ENCODE results near the gene SRP9.

Gene SRP9

DNA sequence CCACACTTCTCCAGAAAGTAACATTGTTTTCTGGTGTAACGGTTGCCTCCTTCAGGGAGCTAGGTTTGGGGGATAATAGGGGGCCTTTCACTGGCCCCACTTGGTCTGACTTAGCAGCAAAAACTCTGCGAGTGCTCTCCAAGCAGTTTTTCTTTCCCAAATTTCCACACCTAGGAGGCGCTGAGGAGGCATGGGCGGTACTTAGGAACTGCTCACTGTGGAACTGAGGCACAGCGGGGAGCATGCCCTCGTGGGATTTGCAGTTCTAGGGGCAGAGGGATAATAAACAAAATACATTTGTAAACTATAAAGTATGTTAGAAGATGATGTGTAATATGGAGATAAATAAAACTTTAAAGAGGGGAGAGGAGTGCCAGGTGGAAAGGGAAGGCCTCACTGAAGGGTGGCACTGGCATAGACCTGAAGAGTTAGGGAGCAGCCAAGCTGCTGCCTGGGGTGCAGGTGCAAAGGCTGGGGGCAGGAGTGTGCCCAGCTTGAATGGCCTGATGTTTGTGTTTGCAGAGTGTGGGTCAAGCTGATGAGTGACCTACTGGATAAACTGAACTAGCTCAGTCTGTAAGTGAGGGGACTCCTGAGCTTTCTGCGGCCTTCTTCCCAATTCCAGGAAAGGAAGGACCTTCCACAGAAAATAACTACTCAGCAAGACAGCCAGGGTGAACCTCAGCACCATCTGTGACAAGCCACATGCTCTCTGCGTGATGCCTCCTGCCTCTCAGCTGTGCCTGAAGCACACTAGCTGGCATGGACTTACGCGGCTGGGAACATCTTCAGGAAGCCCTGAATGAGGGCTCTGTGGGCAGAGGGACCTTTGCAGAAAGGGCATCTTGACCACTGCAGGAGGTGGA, 34.2 kb downstream of the SRP9 start:
- H3K27ac ChIP-seq (ENCODE audit: low read depth, low read length), result no peak overlapping the region
- H3K9me2 ChIP-seq (replicated peaks; ENCODE audit: control insufficient read depth, low read length), result no peaks in the 10 kb centered on the region
- no peaks in the 10 kb centered on the region for H3K4me1 ChIP-seq (ENCODE audit: control insufficient read depth, low read length)
- no peaks in the 10 kb centered on the region for H3F3A ChIP-seq (ENCODE audit: control insufficient read depth, insufficient read depth)
- no peak overlapping the region for H3K4me2 ChIP-seq (ENCODE audit: low read length)
- no peaks in the 10 kb centered on the region for H3K9me3 ChIP-seq (ENCODE audit: control insufficient read depth, insufficient read depth, low read length)
- H4K20me1 ChIP-seq (ENCODE audit: control insufficient read depth, insufficient read depth, low read depth, low read length), result peaks cover 4% of the 10 kb centered on the region; the same call in 1 of the 2 replicates
- no peaks in the 10 kb centered on the region for H3K36me3 ChIP-seq (ENCODE audit: control insufficient read depth, low read length)
- TF ChIP-seq EZH2phosphoT487 (IDR thresholded peaks at IDR 0.05; ENCODE audit: borderline replicate concordance, low read length), result no peak
- TF ChIP-seq, protein P1, sequence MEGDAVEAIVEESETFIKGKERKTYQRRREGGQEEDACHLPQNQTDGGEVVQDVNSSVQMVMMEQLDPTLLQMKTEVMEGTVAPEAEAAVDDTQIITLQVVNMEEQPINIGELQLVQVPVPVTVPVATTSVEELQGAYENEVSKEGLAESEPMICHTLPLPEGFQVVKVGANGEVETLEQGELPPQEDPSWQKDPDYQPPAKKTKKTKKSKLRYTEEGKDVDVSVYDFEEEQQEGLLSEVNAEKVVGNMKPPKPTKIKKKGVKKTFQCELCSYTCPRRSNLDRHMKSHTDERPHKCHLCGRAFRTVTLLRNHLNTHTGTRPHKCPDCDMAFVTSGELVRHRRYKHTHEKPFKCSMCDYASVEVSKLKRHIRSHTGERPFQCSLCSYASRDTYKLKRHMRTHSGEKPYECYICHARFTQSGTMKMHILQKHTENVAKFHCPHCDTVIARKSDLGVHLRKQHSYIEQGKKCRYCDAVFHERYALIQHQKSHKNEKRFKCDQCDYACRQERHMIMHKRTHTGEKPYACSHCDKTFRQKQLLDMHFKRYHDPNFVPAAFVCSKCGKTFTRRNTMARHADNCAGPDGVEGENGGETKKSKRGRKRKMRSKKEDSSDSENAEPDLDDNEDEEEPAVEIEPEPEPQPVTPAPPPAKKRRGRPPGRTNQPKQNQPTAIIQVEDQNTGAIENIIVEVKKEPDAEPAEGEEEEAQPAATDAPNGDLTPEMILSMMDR (IDR thresholded peaks at IDR 0.05; ENCODE audit: low read depth, low read length, poor library complexity, severe bottlenecking), result no peak
- no peak overlapping the region for H3K4me3 ChIP-seq (ENCODE audit: low read length)
- no peaks in the 10 kb centered on the region for H3K79me2 ChIP-seq (ENCODE audit: control insufficient read depth, low read length)
- peaks cover 20% of the 10 kb centered on the region for H3K27me3 ChIP-seq (ENCODE audit: control insufficient read depth, low read length)

DNA sequence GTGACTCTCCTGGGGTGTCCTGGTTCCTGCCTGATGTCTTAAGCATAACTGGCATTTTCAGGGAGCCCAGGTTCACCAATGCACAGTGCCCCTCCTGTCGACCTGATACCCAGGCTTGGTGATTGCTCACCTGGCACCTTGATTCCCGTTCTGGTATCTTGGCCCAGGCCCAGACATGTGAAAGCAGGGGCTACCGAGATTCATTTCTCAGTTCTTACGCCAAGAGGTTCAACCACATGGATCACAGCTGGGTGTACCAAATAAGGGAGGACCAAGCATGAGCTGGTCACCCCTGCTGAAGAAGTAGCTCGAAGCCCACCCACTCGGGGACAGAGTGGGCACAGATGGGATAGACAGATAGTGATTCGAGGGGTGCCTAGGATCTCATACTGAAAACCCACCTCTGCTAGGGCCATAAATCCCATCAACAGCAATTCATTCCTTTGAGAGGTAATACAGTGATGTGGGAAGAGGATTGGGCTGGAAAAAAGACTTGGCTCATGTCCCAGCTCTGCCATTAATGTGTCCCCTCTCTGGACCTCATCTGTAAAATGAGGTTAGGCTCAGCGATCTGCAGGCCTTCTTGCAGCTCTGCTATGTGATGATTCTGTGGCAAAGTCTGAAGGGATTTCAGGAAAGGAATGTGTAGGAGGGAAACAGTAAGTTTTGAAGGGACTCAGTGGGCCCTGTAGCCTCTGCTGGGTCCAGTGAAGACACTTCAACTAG, 35.0 kb downstream of the SRP9 start:
- Histone ChIP-seq H3K4me2 (ENCODE audit: low read length) (no peak overlapping the region), H3K79me2 (ENCODE audit: control insufficient read depth, low read length) (no peaks in the 10 kb centered on the region), H3K9me3 (ENCODE audit: control insufficient read depth, insufficient read depth, low read length) (no peaks in the 10 kb centered on the region), H3K4me1 (ENCODE audit: control insufficient read depth, low read length) (no peaks in the 10 kb centered on the region), H3K27me3 (ENCODE audit: control insufficient read depth, low read length) (peaks cover 20% of the 10 kb centered on the region), H3K4me3 (ENCODE audit: low read length) (no peak overlapping the region), H4K20me1 (ENCODE audit: control insufficient read depth, insufficient read depth, low read depth, low read length) (peaks cover 4% of the 10 kb centered on the region; the same call in 1 of the 2 replicates), H3K27ac (ENCODE audit: low read depth, low read length) (no peak overlapping the region), H3F3A (ENCODE audit: control insufficient read depth, insufficient read depth) (no peaks in the 10 kb centered on the region), H3K9me2 (replicated peaks; ENCODE audit: control insufficient read depth, low read length) (no peaks in the 10 kb centered on the region), H3K36me3 (ENCODE audit: control insufficient read depth, low read length) (no peaks in the 10 kb centered on the region)
- TF ChIP-seq EZH2phosphoT487 (IDR thresholded peaks at IDR 0.05; ENCODE audit: borderline replicate concordance, low read length), result no peak
- TF ChIP-seq, protein P1 (IDR thresholded peaks at IDR 0.05; ENCODE audit: low read depth, low read length, poor library complexity, severe bottlenecking), result no peak

DNA sequence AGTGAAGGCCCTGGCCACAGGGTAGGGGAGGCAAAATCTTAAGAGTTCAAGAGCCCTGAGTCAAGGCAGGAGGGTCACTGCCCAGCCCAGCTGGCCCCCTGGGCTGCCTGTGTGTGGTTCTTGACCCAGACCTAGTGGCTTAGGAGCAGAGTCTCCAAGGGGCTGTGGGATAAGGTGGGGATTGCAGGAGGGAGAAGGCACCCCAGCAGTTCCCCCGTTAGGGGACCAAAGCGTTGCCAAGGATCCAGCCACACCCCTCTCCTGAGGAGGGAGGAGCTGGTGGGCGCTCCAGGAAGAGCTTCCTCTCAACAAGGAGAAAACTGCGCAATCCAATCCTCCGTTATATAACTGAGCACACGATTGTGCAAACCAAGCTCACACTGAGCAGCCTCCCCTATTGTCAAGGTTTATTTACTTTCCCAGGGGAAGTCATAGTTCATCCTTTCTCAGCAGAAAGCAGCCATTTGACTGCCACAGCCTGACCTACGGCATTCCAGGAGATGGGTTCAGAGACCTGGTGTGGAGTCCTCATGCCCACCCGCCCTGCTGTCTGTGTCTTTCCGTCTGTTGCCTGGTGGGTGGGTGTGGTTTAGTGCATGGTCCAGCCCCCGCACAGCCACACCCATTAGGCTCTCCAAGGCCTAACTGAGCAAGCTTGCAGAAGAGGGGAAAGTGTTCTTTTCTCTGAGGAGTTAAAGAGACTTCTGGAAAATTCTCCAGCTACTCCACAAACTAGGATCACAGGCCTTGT, 35.8 kb downstream of the SRP9 start:
- Histone ChIP-seq H3K4me1 (ENCODE audit: control insufficient read depth, low read length) (no peaks in the 10 kb centered on the region), H3K9me3 (ENCODE audit: control insufficient read depth, insufficient read depth, low read length) (no peaks in the 10 kb centered on the region), H4K20me1 (ENCODE audit: control insufficient read depth, insufficient read depth, low read depth, low read length) (peaks cover 4% of the 10 kb centered on the region; the same call in 1 of the 2 replicates), H3K27ac (ENCODE audit: low read depth, low read length) (no peak overlapping the region), H3K36me3 (ENCODE audit: control insufficient read depth, low read length) (no peaks in the 10 kb centered on the region), H3K4me3 (ENCODE audit: low read length) (no peak overlapping the region), H3K9me2 (replicated peaks; ENCODE audit: control insufficient read depth, low read length) (no peaks in the 10 kb centered on the region), H3F3A (ENCODE audit: control insufficient read depth, insufficient read depth) (no peaks in the 10 kb centered on the region), H3K27me3 (ENCODE audit: control insufficient read depth, low read length) (peaks cover 20% of the 10 kb centered on the region), H3K79me2 (ENCODE audit: control insufficient read depth, low read length) (no peaks in the 10 kb centered on the region), H3K4me2 (ENCODE audit: low read length) (no peak overlapping the region)
- TF ChIP-seq, protein P1 (IDR thresholded peaks at IDR 0.05; ENCODE audit: low read depth, low read length, poor library complexity, severe bottlenecking), result no peak
- no peak for TF ChIP-seq EZH2phosphoT487 (IDR thresholded peaks at IDR 0.05; ENCODE audit: borderline replicate concordance, low read length)
